HG03103 (cell line): ENCODE data around the gene C1orf21.

Experiments
- ATAC-seq: cut with Tn5 transposase; IDR thresholded peaks from one replicate; pipeline ENCODE4 v1.9.1; 2021; ENCODE audit warnings: low read depth; ENCODE audit not compliant: unreplicated experiment

Gene C1orf21

GRCh38 chr1:184539580-184539979 is 152.8 kb downstream of the C1orf21 start:
- ATAC-seq: no peak

GRCh38 chr1:184541537-184542152 is 154.8 kb downstream of the C1orf21 start:
- ATAC-seq: no peak

- no peak for ATAC-seq
Measured at GRCh38 chr1:184542291-184542690, 155.5 kb downstream of the C1orf21 start.

GRCh38 chr1:184545601-184546000 is 158.8 kb downstream of the C1orf21 start:
- no peak for ATAC-seq

- no peak for ATAC-seq
Measured at GRCh38 chr1:184552446-184552845, 165.6 kb downstream of the C1orf21 start.

GRCh38 chr1:184553845-184554244 is 167.0 kb downstream of the C1orf21 start:
- no peak for ATAC-seq

- no peak for ATAC-seq
Measured at GRCh38 chr1:184555665-184556641, 169.1 kb downstream of the C1orf21 start.

- no peak for ATAC-seq
Measured at GRCh38 chr1:184556665-184557064, 169.8 kb downstream of the C1orf21 start.

- ATAC-seq: no peak
Measured at GRCh38 chr1:184557423-184558347, 170.9 kb downstream of the C1orf21 start.

GRCh38 chr1:184558691-184559090 is 171.9 kb downstream of the C1orf21 start:
- ATAC-seq: no peak

GRCh38 chr1:184559117-184559713 is 172.4 kb downstream of the C1orf21 start:
- ATAC-seq: no peak

GRCh38 chr1:184562806-184563205 is 176.0 kb downstream of the C1orf21 start:
- ATAC-seq: no peak

GRCh38 chr1:184563308-184563707 is 176.5 kb downstream of the C1orf21 start:
- no peak for ATAC-seq

GRCh38 chr1:184567009-184567408 is 180.2 kb downstream of the C1orf21 start:
- ATAC-seq: no peak

- no peak for ATAC-seq
Measured at GRCh38 chr1:184567637-184568036, 180.8 kb downstream of the C1orf21 start.

- ATAC-seq: no peak
Measured at GRCh38 chr1:184568148-184568547, 181.3 kb downstream of the C1orf21 start.

- no peak for ATAC-seq
Measured at GRCh38 chr1:184569106-184569505, 182.3 kb downstream of the C1orf21 start.

GRCh38 chr1:184574588-184574987 is 187.8 kb downstream of the C1orf21 start:
- no peak for ATAC-seq

- no peak for ATAC-seq
Measured at GRCh38 chr1:184576822-184577221, 190.0 kb downstream of the C1orf21 start.

GRCh38 chr1:184577319-184577718 is 190.5 kb downstream of the C1orf21 start:
- ATAC-seq: no peak
